Stimulated activated CD8-positive, alpha-beta memory T cell treated with anti-CD3 and anti-CD28 coated beads, Interleukin-15, amount 100 ng/mL, for 1 hour (primary cell): ENCODE data around the gene MTFMT.

ENCODE experiments used
- DNase-seq: peaks from one replicate; pipeline ENCODE4 v3.0.0-alpha.2; 2020; ENCODE audit warnings: low read depth

MTFMT gene

GRCh38 chr15:64985366-64986033 lies 43.9 kb downstream of the MTFMT start:
- DNase-seq = no peak

GRCh38 chr15:64982472-64982871 lies 47.0 kb downstream of the MTFMT start:
- DNase-seq = no peak

DNA sequence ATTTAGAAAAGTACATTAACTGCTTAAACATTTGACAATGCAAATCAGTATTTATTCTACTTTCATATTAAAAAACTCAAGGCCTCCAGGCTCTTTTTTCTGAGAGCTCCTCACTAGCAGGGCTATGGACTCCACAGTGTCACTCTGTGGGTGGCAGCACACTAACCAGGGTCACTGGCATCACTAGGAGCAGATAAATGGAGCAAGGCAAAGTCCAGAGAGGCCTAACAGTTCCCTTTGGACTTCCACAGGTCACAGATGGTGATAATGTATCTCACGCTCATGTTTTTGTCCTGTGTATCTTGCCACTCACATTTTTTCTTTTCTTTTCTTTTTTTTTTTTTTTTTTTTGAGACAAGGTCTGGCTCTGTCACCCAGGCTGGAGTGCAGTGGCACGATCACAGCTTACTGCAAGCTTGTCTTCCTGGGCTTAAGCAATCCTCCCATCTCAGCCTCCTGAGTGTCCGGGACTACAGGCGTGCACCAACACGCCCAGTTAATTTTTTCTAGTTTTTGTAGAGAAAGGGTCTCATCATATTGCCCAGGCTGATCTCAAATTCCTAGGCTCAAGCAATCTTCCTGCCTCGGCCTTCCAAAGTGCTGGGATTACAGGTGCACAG lies 47.5 kb downstream of the MTFMT start:
- no peak for DNase-seq

DNA sequence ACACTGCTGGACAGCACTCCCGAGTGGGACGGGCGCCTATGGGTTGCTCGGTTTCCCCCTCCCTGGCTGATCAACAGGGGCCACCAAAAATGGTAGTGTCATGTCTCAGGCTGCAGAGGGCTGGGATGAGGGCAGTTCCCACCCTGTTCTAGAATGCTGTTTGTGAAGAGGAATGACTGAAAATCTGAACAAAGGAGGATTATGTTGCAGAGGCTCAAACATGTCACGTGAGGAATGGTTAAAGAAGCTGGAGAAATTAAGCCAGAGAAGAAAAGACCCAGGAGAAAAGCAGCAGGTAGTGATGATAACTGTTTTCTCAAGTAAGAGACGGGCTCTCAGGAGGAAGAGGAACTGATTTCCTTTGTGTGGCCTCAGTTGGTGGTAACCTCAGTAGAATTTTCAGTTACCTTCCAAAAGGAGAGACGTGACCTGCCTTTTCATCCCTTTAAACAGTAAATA lies 50.2 kb downstream of the MTFMT start:
- DNase-seq = no peak

DNA sequence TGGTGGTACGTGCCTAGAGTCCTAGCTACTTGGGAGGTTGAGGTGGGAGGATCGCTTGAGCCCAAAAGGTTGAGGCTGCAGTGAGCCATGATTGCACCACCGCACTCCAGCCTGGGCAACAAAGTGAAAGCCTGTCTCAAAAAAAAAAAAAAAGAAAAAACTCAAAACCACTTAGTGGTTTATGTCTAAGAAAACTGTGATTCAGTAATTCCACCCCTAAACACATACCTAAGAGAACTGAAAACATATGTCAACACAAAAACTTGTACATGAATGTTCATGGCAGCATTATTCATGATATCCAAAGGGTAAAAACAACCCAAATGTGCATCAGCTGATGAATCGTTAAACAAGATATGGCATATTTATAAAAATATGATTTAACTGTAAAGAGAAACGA lies 54.0 kb downstream of the MTFMT start:
- no peak for DNase-seq

GRCh38 chr15:64970698-64971097 lies 58.7 kb downstream of the MTFMT start:
- no peak for DNase-seq

DNA sequence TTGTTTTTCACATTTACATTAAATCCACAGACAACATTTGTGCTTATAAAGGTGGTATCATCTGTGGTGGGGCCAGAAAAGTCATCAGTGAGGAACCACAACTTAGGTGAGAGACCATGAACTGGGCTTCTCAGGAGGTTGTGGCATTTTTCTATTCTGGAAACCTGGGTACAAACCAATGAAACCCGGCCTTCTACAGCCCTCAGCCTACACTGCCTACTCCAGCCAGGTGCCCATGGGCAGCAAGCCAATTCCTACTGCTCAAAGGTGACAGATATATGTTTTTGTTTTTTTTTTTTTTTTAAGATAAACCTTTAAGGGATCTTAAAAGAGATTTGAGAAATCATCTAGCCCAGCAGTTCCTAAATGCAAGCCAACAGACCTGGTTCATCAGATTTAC lies 60.0 kb downstream of the MTFMT start:
- DNase-seq = no peak

DNA sequence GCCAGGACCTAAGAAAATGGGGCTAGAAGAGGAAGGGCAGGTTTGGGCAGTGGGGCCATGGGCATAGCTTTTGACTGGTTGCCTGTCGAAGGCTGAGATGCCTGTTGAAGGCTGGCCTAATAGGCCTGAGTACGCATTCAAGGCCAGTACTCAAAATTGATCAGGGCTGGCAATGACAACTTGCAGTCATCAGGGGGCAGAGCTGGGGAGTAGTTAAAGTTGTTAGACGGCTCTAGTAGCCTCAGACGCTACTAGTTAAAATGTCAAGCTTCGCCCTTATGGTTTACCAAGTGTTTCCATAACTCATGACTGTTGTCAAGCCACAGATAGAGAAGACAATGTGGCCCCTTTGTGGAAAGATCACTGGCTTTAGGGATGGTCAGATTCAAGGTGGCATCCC lies 68.4 kb downstream of the MTFMT start:
- DNase-seq = no peak

DNA sequence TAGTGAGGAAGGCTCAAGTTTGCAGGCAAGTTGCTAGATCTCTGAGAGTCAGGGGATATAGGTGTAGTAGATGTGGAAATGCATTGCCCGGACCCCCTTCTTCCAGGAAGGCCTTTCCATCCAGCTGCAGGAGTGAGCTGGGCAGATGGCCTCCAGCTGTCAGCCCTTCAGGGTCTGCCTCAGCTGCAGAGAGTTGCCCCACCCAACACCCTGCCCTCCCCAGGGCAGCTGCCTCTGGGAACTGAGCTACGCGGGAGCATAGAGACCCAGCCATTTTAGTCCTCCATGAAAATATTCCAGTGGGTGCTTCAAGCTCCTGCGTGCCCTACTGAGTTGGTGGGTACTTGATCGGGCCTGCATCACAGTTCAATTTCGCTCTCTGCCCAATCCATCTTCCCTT lies 69.3 kb downstream of the MTFMT start:
- DNase-seq = no peak

GRCh38 chr15:64959128-64959527 lies 70.3 kb downstream of the MTFMT start:
- no peak for DNase-seq

GRCh38 chr15:64954395-64954794 lies 75.0 kb downstream of the MTFMT start:
- no peak for DNase-seq

- no peak for DNase-seq
These were observed 77.5 kb downstream of the MTFMT start for GRCh38 chr15:64951777-64952418.
